ENCODE data around the gene VASN.
"Not testable (repeated sequence)": the region's sequence is repeated elsewhere in the genome, so short reads cannot be mapped to it uniquely, and the experiment has no call there.

The VASN gene

DNA sequence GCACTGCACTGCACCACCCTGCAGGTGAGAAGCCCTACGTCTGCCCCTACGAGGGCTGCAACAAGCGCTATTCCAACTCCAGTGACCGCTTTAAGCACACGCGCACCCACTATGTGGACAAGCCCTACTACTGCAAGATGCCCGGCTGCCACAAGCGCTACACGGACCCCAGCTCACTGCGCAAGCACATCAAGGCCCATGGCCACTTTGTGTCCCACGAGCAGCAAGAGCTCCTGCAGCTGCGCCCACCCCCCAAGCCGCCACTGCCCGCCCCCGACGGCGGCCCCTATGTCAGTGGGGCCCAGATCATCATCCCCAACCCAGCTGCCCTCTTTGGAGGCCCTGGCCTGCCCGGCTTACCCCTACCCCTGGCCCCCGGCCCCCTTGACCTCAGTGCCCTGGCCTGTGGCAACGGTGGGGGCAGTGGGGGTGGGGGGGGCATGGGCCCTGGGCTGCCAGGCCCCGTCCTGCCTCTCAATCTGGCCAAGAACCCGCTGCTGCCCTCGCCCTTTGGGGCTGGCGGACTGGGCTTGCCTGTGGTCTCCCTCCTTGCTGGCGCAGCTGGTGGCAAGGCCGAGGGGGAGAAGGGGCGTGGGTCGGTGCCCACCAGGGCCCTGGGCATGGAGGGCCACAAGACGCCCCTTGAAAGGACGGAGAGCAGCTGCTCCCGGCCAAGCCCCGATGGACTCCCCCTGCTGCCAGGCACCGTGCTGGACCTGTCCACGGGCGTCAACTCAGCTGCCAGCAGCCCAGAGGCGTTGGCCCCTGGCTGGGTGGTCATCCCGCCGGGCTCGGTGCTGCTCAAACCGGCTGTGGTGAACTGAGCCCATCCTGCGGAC lies 34.7 kb upstream of the VASN start:
- no peak for DNase-seq (ENCODE audit: low read depth in 2 of 3, low spot score in 2 of 3)

DNA sequence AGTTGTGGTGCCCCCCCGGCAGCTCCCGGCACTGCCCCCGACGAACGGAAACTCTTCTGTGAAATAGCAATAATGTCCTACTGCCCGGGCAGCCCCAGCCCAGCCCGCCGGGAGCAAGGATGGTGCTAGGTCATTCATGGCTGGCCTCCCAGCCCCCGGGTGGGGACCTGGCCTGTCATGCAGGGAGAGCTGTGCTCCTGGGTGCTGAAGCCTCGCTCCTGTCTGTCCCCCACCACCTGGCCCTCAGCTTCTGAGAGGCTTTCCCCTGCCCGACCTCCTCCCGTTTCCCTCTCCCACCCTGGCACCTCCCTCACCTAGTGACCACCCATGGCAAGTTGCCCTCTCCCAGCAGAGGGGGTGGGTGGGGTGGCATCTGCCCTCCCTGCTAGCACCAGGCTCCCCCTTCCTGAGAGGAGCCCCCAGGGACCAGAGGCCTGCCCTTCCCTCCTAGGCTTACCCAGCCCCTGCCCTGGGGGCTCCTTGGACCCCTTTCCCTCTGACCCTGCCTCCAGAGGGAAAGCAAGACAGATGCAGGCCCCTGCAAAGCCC lies 34.0 kb upstream of the VASN start:
- DNase-seq (ENCODE audit: low read depth in 2 of 3, low spot score in 2 of 3): no peak

DNA sequence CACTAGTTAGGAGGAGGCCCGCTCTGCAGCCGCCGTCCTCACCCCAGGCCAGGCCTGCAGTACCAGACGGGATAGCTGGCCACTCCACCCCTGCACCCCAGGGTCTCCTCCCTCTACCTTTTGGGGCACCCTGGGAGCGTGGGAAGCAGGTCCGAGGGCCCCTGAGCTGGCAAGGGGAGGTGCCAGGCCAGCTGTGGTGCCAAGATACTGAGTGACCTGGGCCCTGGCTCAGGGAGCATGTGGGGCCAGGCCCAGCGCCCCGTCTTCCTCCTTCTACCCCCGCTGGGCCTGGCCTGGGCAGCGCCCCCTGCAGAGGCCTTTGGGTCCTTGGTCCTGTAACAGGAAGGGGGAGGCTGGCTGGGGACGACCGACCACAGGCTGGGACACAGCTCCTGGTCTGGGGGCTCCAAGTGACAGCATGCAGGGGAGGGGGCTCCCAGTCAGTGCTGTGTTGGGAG lies 33.5 kb upstream of the VASN start:
- no peak for DNase-seq (ENCODE audit: low read depth in 2 of 3, low spot score in 2 of 3)

DNA sequence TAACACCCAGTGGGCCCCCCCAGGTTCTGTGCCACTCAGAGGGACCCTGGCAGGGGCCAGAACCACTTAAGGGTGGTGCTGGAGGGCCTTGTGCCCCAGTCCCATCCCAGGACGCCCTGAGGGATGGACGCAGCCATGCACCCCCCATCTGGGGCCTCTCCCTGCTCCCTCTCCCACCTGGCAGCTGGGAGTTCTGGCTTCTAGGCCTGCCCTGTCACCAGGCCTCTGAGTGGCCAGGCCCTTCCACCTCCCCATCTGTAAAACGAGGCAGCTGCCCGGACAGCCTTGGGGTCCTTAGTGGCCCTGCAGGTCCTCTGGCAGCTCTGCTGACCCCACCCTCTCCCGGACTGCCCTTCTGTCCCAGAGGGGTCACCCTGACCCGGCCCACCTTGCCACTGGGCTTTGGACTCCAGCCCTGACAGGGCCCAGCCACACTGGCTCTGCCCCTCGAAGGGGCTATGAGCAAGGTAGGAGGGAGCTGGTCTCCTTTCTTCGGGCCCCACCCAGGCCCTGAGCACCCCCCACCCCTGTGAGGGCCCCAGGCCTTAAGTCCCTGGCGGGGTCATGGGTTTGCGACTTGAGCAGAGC lies 32.8 kb upstream of the VASN start:
- no peak for DNase-seq (ENCODE audit: low read depth in 2 of 3, low spot score in 2 of 3)

DNA sequence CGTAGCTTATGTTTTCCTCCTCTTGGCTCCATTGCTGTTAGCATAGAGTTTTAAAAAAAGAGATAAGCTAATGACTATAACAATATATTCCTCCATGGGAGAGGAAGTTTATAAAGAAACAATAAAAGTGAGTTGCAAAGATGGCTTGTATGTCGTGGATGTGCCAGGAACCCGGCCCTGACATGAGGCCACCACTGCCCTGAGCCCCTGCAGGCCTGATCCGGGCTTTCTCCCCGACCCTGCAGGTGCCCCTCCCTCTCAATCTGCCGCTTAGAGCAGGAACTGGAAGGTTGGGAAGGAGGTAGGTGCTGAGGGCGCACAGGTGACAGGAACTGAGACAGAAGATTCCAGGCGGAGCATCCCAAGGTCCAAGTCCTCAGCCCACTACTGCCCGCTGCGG lies 32.2 kb upstream of the VASN start:
- no peak for DNase-seq (ENCODE audit: low read depth in 2 of 3, low spot score in 2 of 3)

DNA sequence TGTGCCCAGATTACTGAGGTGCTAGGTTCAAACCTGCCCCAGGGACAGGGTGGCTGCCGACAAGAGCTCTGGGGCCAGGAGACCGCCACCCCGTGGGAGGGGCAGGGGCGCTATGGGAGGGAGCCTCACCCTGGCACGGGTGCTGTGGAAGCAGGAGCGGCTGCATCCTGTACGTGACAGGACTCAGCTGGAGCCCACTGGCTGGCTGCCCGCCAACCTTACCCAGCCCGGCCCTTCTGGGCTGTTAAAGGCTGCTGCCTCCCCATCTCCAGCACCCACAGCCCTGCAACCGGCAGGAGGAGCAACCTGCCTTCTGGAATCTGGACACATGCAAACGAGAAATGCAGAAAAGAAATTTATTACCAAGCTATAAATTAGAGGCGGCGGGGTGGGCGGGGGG lies 31.7 kb upstream of the VASN start:
- DNase-seq (ENCODE audit: low read depth in 2 of 3, low spot score in 2 of 3): no peak

DNA sequence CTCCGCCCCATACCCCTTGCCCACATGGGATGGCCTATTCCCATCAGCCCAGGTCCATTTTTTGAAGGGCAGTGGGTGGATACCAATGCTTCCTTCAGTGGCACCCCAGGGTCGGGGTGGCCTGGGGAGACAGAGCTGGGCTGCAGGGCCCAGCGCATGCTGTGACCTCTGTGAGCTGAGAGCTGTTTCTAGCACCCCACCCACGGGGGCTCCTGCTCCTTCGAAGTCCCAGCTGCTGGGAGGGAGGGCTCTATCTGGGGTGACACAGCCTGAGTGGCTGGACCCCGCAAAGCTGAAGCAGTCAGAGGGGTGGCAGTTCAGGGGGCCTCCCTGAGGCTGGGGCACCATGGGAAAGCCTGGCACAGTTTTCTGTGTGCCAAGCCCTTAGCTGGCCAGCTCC lies 31.2 kb upstream of the VASN start:
- DNase-seq (ENCODE audit: low read depth in 2 of 3, low spot score in 2 of 3): no peak

DNA sequence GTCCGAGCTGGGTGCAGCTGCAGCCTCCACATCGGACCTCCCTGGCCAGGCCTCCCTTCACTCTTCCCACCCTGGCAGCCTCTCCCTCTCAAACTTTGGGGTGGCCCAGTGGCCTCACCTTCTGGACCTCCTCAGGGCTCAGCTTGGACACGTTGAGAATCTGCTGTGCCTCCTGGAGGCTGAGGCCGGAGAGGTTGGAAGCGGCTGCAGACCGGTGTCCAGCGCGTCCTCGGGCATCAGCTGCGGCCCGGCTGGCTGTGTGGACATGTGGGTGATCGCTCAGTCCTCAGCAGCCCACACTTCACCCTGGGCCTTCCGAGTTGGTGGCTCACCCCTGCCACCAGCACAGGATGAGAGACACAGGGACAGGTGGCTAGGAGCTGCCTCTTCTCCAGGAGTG lies 30.4 kb upstream of the VASN start:
- no peak for DNase-seq (ENCODE audit: low read depth in 2 of 3, low spot score in 2 of 3)

DNA sequence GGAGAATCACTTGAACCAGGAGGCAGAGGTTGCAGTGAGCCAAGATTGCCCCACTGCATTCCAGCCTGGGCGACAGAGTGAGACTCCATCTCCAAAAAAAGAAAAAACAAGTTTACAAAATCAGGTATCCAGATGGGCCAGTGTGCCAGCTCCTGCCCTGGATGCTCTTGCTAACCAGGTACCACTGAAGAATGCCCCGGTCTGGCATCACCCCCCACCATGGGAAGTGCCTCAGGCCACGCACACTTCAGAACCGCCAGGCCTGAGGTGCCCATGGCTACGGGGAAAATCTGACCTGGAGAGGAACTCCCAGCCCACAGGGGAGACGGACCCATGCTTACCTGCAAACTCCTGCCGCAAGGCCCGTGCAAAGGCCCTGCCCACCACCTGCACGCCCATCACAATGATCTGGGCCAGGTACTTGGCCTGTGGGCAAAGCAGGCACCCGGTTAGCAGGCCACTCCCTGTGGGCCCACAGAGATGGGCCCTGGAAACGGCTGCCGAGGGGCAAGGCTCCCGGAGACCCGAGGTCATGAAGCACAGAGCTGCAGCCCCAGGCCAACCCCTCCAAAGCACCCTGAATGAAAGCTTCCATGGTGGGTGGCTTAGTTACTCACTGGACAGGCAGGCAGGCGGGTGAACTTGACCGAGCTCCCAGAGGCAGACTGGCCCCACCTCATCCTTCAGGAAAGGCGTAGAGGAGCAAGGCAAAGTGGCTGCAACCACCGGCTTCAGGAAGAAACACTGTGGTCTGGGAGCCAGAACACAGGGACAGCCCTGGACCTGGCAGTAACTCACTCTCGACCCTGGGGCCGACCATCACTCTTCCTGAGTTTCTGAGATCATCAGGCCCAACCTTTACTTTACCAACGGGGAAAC lies 28.5 kb upstream of the VASN start:
- no peak for DNase-seq (ENCODE audit: low read depth in 2 of 3, low spot score in 2 of 3)

DNA sequence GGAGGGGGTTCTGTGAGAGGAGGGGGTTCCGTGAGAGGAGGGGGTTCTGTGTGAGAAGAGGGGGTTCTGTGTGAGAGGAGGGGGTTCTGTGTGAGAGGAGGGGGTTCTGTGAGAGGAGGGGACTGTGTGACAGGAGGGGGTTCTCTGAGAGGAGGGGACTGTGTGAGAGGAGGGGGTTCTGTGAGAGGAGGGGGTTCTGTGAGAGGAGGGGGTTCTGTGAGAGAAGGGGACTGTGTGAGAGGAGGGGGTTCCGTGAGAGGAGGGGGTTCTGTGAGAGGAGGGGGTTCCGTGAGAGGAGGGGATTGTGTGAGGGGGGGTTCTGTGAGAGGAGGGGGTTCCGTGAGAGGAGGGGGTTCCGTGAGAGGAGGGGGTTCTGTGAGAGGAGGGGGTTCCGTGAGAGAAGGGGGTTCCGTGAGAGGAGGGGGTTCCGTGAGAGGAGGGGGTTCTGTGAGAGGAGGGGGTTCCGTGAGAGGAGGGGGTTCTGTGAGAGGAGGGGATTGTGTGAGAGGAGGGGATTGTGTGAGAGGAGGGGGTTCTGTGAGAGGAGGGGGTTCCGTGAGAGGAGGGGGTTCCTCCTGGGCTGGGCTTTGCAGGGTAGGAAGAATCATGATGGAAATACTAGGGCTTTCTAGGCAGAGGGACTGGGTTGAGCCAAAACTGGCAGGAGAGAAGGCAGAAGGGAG lies 27.2 kb upstream of the VASN start:
- not testable (repeated sequence) for DNase-seq (ENCODE audit: low read depth in 2 of 3, low spot score in 2 of 3)

DNA sequence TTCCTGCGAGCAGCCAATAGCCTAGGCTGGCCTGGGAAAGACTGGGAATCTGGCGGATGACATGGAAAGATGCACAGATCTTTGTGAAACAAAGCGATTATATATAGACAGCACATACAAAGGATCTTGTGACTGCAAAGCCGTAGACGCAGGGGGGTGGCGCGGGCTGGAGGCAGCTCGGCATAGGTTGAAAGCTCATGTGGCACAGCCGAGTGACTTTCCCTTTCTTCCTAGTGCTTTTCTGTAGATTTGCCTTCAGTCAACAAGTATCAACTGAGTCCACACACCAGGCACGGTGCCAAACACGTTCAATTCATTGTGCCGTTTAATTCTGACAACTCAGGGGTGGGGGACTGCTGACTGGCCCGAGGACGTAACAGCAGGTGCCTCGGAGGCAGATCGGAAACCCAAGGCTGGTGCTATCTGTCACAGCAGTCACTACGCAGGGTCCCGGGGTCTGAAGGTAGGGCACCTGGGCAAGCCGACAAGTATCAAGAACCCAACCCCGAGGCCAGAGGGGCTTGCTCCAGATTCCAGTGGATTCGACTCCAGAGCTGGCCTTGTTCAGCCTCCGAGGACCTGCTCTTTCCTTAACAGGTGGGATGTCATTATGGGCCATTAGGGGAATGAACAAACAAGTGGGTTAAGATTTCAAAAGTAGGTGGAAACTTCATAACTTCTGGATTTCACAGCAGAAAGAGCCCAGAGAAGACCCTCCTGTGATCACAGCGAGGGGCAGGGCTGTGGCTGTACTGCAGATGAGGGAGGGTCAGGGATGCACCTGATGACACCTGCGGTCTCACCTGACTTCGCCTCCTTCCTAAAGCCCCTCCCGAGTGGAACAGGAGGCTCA lies 26.4 kb upstream of the VASN start:
- no peak for DNase-seq (ENCODE audit: low read depth in 2 of 3, low spot score in 2 of 3)

DNA sequence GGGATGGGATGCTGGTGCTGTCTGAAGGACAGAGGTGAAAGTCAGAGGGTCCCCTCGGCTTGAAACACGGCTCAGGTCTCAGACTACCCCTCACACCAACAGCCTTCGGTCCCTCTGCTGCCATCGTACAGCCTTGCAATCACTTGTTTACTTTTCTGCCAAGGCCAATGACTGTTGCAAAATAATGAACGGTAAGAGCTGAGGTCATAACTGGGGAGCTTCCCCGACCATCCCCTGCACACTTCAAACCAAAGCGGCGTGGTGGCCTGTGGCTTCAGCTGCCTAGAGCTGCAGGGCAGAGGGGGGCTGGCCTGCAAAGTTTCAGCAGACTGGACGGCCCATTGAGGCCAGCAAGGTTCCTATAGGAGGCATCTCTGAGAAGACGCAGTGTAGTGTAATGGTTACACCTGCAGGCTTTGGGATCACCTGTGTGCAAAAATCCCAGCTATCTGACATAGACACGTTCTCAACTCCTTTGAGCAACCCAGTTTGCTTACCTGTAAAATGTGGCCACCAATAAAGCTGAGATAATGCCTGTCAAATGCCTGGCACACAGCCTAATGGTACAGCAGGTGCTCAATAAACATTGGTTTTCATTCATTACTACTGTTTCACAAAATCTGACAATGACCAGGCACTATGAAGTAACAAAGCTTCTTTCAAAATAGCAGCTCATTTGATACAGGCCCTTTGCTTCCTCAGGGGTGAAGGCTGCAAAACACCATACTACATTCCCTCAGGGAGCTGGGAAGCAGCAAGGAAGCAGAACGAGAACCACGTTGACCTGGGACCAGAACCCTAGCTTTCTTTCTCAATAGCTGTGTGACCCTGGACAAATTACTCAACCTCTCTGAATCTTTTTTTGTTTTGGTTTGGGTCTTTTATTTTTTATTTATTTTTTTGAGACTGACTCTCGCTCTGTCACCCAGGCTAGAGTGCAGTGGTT lies 25.5 kb upstream of the VASN start:
- DNase-seq (ENCODE audit: low read depth in 2 of 3, low spot score in 2 of 3): no peak

DNA sequence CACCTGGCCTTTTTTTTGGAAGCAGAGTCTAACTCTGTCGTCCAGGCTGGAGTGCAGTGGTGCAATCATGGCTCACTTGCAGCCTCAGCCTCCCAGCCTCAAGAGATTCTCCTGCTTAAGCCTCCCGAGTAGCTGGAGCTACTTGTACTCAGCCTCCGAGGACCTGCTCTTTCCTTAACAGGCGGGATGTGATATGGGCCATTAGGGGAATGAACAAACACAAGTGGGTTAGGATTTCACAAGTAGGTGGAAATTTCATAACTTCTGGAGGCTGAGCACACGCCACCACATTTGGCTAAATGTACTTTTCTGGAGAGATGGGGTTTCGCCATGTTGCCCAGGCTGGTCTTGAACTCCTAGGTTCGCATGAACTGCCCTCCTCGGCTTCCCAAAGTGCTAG lies 24.6 kb upstream of the VASN start:
- no peak for DNase-seq (ENCODE audit: low read depth in 2 of 3, low spot score in 2 of 3)

DNA sequence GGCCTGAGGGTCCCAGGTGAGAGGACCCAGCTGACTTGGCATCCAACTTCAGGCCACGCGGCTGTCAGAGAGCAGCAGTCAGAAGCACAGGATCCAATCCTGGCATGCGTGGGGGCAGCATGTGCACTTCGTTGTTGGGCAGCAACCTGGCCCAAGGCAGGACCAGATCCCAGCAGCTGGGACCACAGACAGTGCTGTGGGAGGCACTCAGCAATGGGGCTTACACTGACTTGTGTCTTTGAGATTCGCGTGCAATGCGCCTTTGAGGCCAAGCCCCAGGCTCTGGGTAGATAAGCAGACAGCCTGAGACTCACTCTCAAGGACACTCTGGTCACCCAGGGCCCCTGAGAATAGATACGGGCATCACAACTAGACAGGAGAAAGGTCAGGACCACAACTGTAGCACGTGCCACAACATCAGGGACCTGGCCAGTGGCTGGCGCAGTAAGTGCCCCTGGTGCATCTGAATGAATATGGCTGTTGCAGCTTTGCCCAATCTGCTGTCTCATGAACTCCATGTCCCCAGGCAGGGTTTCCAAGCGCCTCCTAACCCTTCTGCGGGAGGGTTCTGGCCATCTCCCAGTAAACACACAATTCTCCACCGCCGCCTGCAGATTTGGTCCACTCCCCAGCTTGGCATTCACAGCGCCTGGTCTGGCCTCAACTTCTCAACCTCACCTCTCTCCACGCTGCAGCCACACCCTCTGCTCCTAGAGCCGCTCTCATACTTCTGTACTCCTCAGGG lies 23.7 kb upstream of the VASN start:
- no peak for DNase-seq (ENCODE audit: low read depth in 2 of 3, low spot score in 2 of 3)

DNA sequence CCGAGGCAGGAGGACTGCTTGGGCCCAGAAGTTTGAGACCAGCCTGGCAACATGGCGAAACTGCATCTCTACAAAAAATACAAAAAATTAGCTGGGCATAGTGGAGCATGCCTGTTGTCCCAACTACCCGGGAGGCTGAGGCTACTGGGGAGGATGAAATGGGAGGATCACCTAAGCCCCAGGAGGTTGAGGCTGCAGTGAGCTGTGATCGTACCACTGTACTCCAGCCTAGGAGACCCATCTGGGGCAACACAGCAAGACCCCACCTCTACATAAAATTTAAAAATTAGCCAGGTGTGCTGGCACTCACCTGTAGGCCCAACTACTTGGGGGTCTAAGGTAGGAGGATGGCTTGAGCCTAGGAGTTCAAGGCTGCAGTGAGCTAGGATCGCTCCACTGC lies 22.3 kb upstream of the VASN start:
- no peak for DNase-seq (ENCODE audit: low read depth in 2 of 3, low spot score in 2 of 3)

DNA sequence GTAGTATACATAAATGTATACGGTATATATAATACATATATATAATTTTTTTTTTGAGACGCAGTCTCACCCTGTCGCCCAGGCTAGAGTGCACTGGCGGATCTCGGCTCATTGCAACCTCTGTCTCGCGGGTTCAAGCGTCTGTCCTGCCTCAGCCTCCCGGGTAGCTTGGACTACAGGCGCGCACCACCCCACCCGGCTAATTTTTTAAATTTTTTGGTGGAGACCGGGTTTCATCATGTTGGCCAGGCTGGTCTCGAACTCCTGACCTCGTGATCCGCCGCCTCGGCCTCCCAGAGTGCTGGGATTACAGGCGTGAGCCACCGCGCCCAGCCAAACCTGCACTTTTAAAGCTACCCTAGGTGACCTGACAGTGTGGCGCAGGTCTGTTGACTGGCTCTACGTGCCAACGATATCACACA lies 21.3 kb upstream of the VASN start:
- no peak for DNase-seq (ENCODE audit: low read depth in 2 of 3, low spot score in 2 of 3)

DNA sequence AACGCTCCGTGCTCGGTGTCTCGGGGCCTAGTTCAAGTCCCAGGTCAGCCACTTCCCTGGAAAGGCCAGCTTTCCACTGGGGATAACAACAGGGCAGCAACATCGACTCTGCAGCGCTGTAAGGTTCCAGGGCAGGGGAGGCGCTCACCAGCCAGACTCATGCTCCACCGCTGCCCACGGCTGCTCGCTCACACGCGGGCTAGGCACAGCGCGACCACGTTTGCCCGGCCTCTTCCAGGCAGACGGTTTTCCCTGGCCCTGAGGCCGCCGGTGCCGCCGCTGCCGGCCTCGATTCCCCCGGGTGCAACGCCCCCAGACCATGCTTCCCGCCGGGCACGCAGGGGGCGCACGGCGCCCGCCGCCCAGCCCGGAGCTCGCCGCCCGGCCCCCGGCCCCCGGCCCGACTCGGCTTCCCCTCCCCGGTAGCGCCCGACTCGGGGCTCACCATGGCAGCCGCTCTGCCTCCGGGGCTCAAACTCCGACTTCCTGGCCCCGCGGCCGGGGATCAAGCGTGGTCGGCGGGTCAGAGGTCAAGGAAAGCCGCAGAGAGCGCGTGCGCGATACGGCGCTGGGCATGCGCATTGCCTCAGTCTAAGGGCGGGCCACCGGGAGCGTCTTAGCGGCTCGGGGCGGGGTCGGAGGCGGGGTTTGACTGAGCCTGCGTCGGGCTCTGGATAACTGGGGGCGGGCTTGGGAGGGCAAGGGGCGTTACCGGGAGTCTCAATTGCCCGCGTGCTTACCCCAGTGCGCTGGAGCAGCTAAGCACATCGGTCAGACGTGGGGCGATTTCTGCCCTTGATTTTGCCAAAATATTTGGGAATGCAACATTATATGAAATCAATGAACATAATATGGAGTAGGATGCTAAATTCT lies 20.6 kb upstream of the VASN start, which contains the start of gene PAM16:
Gene PAM16, minus strand, starts transcription at position 535 of the 873 bp plus-strand sequence. Its CDS starts 87 bp downstream, at position 448.
- DNase-seq (ENCODE audit: low read depth in 2 of 3, low spot score in 2 of 3): peak; percentile 96 to 99 (median 98)

Data from activated CD8-positive, alpha-beta memory T cell treated with anti-CD3 and anti-CD28 coated beads for 48 hours (primary cell).